Ishikawa (cell line): ENCODE measurements around the gene EPB41L5.

Source experiments
- NFIC ChIP-seq: IDR thresholded peaks from 2 replicates; pipeline ENCODE4 v1.6.1; 2012
- YY1 ChIP-seq: IDR thresholded peaks from 2 replicates; pipeline ENCODE4 v1.6.1; 2012; ENCODE audit warnings: low read depth

GRCh38 chr2:120134263-120134662, 121.4 kb downstream of the EPB41L5 start:
- TF ChIP-seq NFIC (peak; percentile 48), YY1 (no peak)
